ENCODE data around the gene ELL2.
"Not testable (repeated sequence)": the region's sequence is repeated elsewhere in the genome, so short reads cannot be mapped to it uniquely, and the experiment has no call there.

ELL2 gene

DNA sequence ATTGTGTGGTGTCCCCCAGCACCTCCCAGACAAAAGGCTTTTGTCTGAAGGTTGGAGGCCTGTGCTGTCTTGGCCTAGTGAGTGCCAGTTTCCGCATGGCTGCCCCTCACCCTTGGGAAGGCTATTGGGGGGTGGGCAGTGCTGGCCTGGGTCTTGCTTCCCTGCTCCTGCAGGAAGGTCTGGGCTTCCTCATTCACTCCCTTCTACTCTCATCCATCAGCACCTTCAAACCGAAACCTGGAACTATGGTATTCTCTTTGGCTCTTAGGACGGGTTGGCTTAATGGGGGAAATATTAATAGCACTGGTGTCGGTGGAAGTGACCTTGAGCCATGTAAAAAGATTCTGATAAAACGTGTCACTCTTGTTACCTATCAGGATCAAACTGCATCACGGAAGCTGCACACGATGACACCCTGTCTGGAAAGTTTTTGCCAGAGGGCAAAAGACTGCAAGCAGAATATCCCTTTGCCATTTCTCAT lies 105.1 kb downstream of the ELL2 start:
- DNase-seq, result no peak

DNA sequence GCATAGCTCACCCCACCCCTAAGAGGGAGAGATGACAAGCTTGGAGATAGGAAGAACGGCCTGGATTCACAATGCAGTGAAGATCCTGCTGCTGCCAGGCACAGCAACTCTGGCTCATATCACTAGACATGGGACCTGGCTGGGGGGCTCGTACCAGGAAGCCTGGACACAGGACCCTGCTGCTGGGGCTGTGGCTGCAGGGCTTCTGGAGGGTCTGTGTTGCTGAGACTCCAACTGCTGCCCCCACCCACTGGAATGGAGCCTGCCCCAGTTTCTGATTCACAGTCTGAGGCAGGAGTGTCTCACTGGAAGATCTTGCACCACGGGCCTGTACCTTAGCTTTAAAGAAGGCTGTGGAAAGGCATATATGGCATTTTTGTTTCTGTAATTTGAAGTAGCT lies 108.2 kb downstream of the ELL2 start:
- no peak for DNase-seq

DNA sequence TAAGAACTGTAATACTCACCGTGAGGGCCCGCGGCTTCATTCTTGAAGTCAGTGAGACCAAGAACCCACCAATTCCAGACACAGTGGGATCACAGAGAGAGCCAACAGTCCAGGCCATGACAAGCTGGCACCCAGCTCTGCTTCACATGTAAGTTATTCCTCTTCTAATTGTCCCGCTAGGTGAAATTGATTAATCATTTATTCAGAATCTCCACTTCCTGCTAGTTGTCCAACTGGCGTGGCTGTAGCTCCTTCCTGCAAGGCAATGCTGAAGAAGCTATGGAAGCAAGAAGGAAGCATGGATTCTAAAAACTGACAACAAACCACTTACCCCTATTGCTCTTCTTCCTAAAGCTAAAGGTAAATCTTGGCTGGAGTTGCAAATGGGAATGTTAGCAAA lies 109.1 kb downstream of the ELL2 start:
- no peak for DNase-seq

DNA sequence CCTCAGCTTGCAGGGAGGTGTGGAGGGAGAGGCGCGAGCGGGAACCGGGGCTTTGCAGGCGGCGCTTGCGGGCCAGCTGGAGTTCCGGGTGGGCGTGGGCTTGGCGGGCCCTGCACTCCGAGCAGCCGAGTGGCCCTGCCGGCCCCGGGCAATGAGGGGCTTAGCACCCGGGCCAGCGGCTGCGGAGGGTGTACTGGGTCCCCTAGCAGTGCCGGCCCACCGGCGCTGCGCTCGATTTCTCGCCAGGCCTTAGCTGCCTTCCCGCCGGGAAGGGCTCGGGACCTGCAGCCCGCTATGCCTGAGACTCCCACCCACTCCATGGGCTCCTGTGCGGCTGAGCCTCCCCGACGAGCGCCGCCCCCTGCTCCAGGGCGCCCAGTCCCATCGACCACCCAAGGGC lies 110.5 kb downstream of the ELL2 start:
- not testable (repeated sequence) for DNase-seq

DNA sequence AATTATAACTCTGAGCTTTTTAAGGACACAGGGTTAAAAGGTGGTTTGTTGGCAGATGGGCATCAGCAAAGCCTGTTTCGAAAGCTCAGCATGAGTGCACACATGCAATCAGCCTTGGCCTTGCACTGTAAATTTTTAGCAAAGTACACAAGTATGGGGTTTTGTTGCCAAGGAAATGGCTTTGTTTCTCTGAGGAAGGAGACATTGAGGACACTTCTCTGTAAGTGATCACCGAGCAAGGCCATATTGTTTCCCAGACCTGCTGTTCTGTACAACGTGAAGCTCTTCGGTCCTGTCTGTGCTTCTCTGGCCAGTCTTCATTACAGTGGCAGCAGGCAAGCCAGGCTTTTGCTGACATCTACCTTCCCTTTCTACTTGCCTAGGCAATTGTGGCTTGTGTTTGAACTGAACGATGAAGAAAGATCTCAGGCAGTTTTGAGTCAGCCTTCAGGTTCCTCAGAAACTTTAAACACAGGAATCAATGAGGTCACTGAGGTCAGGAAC lies 111.2 kb downstream of the ELL2 start:
- no peak for DNase-seq

DNA sequence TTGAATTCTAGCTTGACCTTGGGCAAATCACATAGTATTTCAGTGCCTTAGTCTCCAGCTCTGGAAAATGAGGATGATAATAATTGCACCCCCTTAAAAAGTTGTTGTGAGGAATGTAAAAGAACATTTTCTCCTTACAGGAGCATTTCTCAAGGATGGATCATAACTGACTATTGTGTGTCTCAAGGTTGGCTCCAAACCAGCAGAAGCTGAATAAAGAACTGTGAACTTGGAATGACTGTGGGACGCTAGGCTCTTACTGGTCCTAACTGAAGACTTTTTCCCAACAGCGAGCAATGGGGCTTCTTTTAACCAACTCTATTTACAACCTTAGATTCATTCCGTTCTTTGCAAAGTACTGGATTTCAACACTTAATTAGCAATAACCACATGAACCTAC lies 113.0 kb downstream of the ELL2 start:
- DNase-seq, result no peak

DNA sequence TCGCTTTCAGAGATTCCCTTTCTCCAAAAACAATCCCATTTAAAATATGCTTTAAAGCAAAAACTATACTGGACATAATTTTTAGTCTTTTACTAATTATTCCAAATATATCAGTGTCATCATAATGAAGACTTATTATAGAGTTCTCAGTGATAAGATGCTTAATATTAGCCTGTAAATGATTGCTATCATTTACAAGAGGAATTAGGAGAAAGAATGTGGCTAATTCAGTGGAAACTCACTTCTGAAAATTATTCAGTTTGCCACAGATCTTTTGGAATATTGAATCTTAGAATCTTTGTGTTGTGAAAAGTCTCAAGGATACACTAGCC lies 114.4 kb downstream of the ELL2 start:
- no peak for DNase-seq

DNA sequence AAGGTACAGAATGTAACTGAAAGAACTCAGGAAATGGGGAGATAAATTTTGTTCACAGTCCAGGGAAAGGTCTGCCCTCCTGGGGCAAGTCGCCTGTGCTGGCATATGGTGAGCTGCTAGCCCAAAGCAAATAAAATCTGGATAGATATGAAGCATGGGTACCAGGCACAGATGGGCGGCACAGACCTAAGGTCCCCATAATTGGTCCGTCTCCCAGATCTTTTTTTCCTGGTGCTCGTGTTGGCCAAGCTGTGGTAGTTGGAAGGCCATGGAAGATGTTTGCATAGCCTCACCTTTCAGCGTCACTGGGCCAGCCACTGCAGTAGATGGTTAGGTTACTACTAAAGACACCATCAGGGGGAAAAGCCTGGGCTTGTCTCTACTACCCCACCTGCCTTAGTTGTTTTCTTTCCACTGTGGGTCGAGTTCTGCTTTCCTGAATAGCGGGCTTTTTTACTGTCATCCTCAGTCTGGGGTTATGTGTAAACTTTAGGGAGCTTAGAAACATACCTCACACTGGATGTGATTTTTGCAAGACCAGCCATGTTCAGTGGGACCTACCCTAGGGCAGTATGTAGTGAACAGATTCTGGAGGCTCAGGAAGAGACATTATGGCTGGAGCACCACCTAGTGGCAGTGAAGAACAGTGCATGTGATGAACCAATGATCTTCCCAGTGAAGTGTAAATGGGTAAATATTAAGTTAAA lies 114.9 kb downstream of the ELL2 start:
- peak; percentile 79 for DNase-seq

DNA sequence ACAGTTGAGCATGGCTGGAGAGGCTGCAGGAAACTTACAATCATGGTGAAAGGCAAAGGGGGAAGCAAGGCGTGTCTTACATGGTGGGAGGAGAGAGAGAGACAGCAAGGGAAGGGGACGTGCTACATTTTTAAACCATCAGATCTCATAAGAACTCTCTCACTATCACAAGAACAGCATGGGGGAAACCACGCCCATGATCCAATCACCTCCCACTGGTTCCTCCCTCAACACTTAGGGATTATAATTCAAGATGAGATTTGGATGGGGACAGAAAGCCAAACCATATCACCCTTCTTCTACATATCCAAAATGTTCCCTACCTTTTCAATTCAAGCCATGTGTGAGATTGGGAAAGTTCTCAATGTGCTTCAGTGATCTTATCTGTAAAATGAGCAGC lies 116.3 kb downstream of the ELL2 start:
- no peak for DNase-seq

DNA sequence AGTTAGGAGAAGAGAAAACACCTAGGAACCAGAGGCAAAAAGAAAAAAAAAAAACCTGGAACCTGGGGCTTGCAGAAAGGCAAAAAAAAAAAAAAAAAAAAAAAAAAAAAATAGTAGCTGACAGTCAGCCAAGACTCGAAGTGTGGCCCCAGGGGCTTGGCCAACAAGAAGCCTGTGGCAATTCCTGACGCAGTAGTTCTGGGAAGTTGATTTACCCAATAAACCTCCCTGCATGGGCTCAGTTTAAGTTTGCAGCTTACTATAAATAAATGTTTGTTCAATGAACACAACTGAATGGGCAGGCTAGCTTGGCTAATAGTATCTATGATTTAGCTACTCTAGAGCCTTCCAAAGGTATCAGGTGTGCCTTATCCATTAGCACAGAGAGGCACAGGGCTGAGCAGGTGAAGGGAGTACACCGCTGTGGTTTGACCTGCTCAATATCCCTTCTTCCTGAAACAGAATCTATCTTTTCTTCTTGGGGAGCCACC lies 117.9 kb downstream of the ELL2 start:
- no peak for DNase-seq

DNA sequence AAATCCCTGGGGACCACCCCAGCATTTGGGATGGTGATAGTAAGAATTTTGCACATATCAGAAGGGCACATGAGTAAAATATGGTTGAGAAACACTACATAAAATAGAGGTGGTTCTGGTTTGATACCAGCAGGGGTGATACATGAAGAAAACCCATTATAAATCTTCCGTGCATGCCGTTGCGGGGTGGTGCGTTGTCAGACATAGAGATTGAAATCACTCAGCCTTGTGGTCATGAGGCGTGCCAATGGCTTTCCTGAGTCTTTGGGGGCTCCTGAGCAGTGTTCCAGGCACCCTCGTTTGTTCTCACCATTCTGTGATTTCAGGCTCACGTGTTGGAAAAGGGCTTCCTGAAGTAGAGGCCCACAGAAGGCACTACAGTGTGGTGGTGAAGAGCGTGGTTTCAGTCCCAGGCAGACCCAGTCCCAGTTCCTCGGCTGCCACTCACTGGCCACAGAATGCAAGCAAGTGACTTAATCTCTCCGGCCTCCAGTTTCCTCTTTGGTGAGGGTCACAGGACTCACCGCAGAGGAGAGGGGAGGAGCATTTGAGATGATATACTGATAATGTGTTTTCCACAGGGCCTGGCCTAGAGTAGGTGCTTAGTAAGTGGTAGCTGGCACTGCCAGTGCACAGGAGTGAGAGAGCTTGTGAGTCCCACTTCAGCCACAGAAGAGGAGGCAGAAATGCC lies 118.7 kb downstream of the ELL2 start:
- peak; percentile 70 for DNase-seq

DNA sequence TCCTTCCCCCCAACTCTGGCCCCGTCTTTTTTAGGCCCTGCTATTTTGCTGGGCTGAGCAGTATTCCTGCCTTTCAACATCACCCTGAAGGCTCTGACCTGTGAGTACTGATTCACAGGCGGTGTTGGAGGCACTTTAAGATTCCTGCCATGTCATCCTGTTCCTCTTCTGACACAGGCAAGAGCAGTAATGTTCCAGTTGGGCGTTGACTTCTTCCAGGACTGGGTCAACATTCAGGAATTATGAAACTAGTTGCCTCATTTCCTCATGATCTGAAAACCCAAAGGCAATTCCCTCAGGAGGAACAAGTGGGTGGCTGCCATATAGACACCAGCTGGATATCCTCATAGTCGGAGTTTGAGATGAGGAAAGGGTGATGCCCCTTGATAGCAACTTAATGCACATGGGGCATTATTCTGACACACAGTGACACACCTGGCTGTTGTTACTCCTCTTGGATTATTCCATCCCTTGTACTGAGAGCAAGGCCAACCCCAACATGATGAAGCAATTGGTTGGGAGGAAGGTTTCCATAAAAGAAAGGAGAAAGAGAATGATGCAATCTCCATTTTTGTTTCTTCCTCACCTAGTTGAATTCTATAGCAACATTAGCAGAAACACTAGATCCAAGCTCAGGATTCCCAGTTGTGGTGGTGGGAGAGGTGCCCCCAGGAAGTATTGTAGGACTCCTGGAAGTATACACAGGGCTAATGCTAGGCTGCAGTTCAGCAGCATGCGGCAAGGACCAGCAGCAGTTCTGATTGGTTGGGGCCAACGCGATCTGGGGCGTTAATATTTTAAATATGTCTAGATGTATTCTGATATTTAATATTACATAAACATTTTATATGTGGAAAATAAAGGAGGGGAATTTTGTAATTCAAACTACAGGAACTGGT lies 119.5 kb downstream of the ELL2 start:
- DNase-seq, result no peak

DNA sequence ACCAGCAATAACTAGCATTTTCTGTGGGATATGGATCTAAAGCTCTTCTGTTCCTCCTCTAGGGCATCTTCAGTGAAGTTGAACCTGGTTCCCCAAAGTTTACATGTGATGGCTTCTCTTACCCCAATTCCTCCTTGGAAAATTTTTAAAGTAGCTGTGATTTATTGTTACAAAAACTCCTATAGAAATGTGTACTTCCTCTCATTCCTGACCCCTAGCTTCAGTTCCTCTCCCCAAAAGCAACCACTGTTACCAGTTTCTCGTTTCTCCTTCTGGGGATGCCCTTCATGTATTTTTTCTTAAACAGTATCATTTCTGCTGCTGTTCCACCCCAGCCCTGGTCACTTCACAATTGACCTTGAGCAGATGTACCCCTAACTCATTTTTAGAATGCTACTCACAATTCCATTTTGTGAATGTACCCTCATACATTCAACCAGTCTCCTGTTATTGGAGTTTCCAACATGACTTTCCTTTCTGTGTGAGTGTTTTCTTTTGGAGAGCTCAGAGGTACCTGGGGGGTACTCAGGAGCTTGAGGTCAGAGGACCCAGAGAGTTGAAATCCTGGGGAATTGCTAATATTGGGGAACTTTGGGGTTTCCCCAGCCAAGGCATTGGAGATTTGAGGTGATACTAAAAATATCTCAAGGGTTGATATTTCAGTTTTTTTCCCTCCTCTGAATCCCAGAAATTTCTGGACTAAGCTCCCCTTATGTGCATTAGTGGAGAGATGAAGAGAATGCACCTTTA lies 120.5 kb downstream of the ELL2 start:
- no peak for DNase-seq

DNA sequence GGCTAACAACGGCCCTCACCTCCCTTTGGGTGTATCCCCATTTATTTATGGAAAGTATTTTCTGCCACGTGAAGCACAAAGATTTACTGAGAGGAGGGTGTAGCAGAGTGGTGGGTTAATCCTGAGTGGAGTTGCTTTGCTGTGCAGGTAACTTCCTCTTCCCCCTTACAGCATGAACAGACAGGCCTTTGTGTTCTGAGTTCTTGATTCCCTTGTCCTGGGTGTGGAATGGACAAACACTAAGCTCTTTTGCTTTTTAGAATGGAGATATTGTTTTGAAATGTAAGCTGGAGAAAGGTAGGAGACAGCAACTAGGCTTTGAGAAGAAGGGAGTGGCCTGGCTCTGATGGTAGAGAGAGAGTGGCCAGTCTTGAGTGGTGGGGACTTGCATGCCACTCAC lies 122.0 kb downstream of the ELL2 start:
- DNase-seq, result no peak

DNA sequence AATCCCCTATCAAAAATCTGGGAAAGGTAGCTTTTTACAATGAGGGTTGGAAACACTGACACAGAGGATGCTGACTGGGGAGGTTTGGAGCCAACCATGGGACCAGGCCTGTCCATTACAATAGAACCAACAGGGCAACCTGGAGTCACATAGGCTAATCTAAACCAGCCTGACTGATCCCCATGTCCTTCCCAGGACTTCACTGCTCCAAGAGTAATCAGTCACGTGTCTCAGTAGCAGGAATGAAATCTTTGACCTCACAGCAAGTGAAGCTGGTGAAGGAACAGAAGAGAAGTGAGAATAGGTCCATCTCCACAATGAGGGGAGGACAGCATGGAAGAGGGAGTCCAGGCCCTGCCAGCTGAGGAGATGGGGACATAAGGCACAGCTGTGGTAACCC lies 123.1 kb downstream of the ELL2 start:
- DNase-seq, result no peak

DNA sequence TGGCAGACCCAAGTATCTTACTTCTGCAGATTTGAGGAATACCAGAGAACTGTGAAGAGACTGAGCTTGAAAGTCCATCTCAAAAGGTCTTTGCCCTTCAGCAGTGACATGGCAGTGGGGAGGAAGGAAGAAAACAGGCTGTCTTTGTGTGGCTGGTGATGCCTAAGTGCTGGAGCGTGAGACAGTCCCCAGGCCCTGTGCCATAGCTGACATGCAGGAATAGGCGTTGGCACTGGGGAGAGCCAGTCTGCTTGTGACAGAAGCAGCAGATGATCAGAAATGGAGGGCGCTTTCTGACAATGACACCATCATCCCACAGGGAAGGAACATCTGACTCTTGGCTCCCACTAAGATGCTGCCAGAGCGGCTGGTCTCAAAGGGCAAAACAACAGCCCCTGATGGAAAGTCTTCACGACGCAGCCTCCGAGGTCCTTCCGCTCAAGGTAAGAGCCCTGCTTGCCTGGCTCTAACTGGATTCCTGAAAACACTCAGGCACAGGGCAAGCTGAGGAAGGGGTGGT lies 123.6 kb downstream of the ELL2 start:
- no peak for DNase-seq

DNA sequence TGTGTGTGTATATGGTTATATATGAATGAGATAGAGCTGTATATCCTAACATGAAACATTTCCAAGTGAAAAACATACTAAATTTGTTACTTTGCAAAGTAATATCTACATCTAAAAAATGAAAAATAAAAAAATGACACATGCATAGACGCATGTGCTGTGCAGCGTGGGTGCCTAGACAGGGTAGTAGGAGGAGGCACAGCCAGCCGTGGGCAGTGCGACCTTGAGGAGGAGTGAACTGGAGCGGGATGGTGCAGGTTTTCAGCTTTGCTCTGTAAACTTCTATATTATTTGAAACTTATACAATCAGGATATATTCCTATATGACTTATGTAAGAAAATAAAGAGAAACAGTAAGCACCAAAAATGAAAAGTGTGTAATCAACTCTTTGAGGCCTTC lies 124.2 kb downstream of the ELL2 start:
- no peak for DNase-seq

DNA sequence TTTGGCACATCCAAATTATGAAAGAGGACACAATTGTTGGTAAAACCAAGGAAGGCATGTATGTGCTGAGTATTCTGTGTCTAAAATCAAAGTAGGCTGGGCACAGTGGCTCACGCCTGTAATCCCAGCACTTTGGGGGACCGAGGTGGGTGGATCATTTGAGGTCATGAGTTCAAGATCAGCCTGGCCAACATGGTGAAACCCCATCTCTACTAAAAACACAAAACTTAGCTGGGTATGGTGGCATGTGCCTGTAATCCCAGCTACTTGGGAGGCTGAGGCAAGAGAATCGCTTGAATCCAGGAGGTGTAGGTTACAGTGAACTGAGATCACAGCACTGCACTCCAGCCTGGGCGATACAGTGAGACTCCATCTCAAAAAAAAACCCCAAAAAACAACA lies 124.7 kb downstream of the ELL2 start:
- DNase-seq, result not testable (repeated sequence)

DNA sequence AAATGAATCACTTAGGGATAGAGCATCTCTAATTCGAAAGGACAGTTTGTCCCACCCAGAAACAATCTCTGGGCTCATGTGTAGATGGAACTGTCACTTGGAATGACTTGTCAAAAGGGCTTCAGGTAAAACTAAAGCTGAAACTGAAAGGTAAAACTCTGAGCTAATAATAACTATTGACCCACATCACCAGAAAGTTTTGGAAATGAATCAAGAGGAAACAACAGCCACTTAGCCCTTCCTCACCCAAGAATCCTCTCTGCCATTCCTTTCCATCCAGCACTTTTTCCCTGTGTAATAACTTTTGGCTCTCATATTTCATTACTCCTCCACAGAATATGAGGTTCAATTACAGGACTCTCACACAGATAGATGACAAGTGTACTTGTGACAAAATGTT lies 125.1 kb downstream of the ELL2 start:
- no peak for DNase-seq

DNA sequence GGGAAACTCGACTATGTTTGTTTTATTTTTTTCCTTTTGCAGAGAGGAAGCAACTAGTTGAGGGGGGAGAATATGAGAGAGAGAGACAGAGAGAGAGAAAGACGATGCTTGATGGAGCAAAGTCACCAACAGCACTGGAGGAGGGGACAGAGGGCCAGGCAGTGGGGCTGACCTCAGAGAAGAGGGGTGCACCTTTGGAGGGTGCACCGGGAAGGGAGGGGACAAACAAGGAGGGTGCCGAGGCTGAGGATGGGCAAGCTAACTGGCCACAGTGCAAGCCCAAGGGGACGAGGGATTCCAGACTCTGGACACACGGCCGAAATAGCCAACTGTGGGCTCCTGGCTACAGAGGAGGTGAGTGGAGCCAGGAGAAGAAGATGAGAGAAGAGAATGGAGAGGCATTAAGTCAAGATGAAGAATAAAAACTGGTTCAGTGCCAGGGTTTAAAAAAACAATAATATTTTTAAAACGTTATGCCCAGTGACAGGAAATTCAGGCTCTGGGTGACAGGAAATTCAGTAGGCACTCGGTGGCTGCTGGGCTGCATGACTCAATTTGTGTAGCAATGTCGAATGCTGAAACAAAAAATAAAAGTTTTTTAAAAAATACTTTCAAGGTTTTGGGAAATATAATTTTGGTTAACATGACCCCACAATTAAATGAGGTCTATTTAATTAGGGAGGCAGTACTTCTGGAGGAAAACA lies 125.8 kb downstream of the ELL2 start:
- peak; percentile 48 for DNase-seq

Measured in CD4-positive, alpha-beta T cell treated with Interleukin-12 subunit alpha and Interleukin-12 subunit beta, for 1 hour (primary cell).